Nephron progenitor cell (in vitro differentiated cells): Measurements from ENCODE around the gene ACAD10.
A peak's percentile ranks its signal among the peaks of the same experiment; 100 is the strongest.

ENCODE experiments used
- DNase-seq: peaks from one replicate; pipeline ENCODE4 v3.0.0; 2021
- H3K27ac Mint-ChIP-seq: 2 replicates; pipeline ENCODE4 v1.8.0; 2021; ENCODE audit warnings: mild to moderate bottlenecking, moderate library complexity, mixed read lengths
- H3K27me3 Mint-ChIP-seq: 2 replicates; pipeline ENCODE4 v1.8.0; 2021; ENCODE audit warnings: mild to moderate bottlenecking, low read depth, mixed read lengths; ENCODE audit not compliant: poor library complexity
- H3K36me3 Mint-ChIP-seq: 2 replicates; pipeline ENCODE4 v1.8.0; 2021; ENCODE audit warnings: low read depth, mixed read lengths
- H3K4me1 Mint-ChIP-seq: 2 replicates; pipeline ENCODE4 v1.8.0; 2021; ENCODE audit warnings: mixed read lengths
- H3K4me3 Mint-ChIP-seq: 2 replicates; pipeline ENCODE4 v1.8.0; 2021; ENCODE audit warnings: mild to moderate bottlenecking, moderate library complexity, mixed read lengths
- H3K9me3 Mint-ChIP-seq: 2 replicates; pipeline ENCODE4 v1.8.0; 2021; ENCODE audit warnings: mild to moderate bottlenecking, moderate library complexity, mixed read lengths
- TF ChIP-seq, protein P1 (sequence below): fragments of 200-600 bp; sonication (generic); IDR thresholded peaks from 2 replicates; pipeline ENCODE4 v1.5.0; 2021; ENCODE audit warnings: antibody characterized with exemption

Gene ACAD10

DNA sequence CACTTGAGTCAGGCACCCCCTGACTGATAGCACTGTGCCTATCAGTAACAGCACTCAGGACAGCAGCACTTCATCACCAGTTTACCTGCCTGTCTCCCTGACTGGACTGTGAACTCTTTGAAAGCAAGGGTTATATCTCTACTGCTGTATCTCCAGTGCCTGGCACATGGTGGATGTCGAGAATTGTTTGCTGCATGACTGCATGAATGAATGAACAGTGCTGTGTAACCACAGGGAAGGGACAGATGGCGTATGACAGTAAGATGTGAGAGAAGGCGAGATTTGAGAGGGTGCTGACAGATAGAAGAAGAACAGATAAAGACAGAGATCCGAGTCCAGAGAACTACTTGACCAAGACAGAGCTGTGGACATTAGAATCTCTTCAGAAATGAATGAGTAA, 29.8 kb upstream of the ACAD10 start:
- Mint-ChIP-seq H3K27me3 (no peaks in the 10 kb centered on the region), H3K9me3 (no peaks in the 10 kb centered on the region), H3K27ac (peak overlapping the region; percentile 13), H3K36me3 (peaks cover 48% of the 10 kb centered on the region), H3K4me1 (no peaks in the 10 kb centered on the region), H3K4me3 (no peak overlapping the region)
- TF ChIP-seq, protein P1, sequence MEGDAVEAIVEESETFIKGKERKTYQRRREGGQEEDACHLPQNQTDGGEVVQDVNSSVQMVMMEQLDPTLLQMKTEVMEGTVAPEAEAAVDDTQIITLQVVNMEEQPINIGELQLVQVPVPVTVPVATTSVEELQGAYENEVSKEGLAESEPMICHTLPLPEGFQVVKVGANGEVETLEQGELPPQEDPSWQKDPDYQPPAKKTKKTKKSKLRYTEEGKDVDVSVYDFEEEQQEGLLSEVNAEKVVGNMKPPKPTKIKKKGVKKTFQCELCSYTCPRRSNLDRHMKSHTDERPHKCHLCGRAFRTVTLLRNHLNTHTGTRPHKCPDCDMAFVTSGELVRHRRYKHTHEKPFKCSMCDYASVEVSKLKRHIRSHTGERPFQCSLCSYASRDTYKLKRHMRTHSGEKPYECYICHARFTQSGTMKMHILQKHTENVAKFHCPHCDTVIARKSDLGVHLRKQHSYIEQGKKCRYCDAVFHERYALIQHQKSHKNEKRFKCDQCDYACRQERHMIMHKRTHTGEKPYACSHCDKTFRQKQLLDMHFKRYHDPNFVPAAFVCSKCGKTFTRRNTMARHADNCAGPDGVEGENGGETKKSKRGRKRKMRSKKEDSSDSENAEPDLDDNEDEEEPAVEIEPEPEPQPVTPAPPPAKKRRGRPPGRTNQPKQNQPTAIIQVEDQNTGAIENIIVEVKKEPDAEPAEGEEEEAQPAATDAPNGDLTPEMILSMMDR = no peak
- DNase-seq = no peak

DNA sequence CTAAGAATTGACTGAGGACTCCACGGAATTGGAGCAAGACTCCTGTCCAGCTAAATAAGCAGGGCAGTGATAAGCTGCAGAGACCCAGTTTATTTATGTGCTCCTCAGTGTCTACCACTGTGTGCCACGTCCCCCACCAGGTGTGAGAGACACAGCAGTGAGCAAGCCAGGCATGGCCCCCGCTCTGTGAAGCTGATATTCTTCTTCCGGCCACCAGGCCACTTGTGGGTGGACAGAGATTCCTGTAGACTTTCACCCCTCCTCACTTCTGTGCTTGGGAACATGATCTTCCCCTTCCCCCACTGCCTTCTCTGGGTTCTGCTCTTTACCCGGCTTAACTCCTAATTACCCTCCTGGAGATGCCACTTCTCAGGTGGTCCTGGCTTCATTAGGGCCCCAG, 21.4 kb upstream of the ACAD10 start:
- H3K36me3 Mint-ChIP-seq = peaks cover 52% of the 10 kb centered on the region
- TF ChIP-seq, protein P1 = no peak
- DNase-seq = no peak
- peaks cover 24% of the 10 kb centered on the region for H3K4me1 Mint-ChIP-seq
- H3K9me3 Mint-ChIP-seq = no peaks in the 10 kb centered on the region
- H3K4me3 Mint-ChIP-seq = no peak overlapping the region
- no peaks in the 10 kb centered on the region for H3K27me3 Mint-ChIP-seq
- H3K27ac Mint-ChIP-seq = peak overlapping the region; percentile 91

DNA sequence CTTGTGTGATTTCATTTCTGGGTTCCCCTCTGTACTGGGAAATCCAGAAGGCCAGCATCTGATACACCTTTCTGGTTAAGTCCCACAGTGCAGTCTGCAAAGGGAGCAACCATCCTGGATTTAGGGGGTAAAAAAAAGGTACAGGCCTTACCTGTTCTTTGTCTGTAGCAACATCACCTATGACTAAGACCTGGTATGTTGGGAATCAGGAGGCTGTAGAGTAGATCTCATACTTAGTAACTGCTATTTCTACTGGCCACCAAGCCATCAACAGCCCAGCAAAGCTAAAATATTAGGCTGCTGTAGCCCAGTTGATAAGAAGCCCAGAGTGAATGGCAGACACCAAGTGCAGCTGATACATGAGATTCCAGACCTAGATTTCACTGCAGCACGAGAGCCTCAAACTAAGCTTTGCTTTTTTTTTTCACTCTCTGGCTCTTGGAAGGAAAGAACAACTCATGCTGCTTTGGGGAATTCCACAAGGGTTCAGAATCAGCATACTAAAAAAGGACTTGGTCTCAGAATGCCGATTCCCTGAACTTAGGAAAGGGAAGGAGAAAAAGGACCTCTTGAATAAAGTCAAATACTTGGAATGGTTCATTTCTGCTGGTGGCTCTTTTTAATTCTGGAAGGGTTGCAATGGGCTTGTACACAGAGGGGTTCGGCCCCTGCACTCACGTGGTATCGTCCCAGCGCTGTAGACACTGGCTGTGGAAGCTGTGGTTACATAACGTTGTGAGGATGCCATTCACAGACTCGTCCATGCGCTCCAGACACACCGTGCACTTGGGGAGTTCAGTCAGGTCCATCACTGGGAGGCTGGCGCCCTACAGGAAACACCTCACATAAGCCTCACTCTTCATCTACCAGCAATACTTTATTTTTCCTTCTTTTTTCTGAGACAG, 20.6 kb upstream of the ACAD10 start:
- TF ChIP-seq, protein P1 = no peak
- H3K36me3 Mint-ChIP-seq = peaks cover 52% of the 10 kb centered on the region
- no peaks in the 10 kb centered on the region for H3K27me3 Mint-ChIP-seq
- peaks cover 24% of the 10 kb centered on the region for H3K4me1 Mint-ChIP-seq
- no peaks in the 10 kb centered on the region for H3K9me3 Mint-ChIP-seq
- peak overlapping the region; percentile 91 for H3K27ac Mint-ChIP-seq
- no peak for DNase-seq
- H3K4me3 Mint-ChIP-seq = no peak overlapping the region

DNA sequence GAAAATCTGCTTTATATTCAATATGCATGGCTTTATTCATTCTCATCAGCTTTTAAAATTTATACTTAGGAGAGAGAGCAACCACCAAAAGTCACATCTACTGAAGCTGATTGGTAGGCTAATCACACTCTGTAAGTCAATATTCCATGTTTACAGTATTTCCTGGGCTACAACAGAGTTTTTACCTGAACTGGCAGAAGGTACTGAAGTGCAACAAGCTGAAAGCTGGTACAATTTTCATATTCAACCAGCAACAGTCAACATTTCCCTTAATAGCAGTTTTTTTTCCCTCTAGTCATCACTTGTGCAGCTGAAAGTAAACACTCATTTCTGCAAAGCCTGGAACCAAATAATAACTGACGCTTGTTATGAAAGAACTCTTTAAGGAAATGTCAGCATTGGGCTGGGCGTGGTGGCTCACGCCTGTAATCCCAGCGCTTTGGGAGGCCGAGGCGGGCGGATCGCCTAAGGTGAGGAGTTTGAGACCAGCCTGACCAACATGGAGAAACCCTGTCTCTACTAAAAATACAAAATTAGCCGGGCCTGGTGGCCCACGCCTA, 13.0 kb upstream of the ACAD10 start:
- no peak overlapping the region for H3K27ac Mint-ChIP-seq
- H3K9me3 Mint-ChIP-seq = no peaks in the 10 kb centered on the region
- H3K4me3 Mint-ChIP-seq = no peak overlapping the region
- peaks cover 44% of the 10 kb centered on the region for H3K36me3 Mint-ChIP-seq
- TF ChIP-seq, protein P1 = no peak
- no peaks in the 10 kb centered on the region for H3K27me3 Mint-ChIP-seq
- no peaks in the 10 kb centered on the region for H3K4me1 Mint-ChIP-seq
- DNase-seq = no peak

DNA sequence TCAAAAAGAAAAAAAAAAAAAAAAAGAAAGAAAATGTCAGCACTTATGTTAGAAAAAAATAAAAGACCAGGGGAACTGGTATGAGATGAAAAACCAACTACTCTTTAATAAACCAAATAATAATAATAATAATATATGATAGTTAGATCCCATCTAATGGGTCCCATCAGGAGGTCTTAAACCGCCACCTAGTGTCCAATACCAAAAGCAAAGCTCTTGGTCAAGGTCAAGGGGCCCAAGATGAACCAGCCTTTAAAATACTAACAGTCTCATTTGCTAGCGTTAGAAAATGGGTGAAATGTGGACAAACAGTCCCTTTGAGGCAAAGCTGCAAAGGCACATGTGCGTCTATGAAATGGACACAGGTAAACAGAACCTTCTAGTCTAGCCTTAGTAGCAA, 12.3 kb upstream of the ACAD10 start:
- DNase-seq = no peak

More for the DNA sequence above, 12.3 kb upstream of the ACAD10 start:
- no peak overlapping the region for H3K27ac Mint-ChIP-seq
- TF ChIP-seq, protein P1 = peak; percentile 35
- peaks cover 42% of the 10 kb centered on the region for H3K36me3 Mint-ChIP-seq
- H3K27me3 Mint-ChIP-seq = no peaks in the 10 kb centered on the region
- no peaks in the 10 kb centered on the region for H3K4me1 Mint-ChIP-seq
- no peak overlapping the region for H3K4me3 Mint-ChIP-seq
- H3K9me3 Mint-ChIP-seq = no peaks in the 10 kb centered on the region
